Urothelium cell line (cell line): ENCODE results near the gene ODF2.
"Not testable (repeated sequence)": the region's sequence is repeated elsewhere in the genome, so short reads cannot be mapped to it uniquely, and the experiment has no call there.

Experiments
- DNase-seq: peaks from one replicate; pipeline ENCODE4 v3.0.0; 2011; ENCODE audit warnings: low spot score, mixed read lengths
- FAIRE-seq: peaks from 2 replicates; lab custom pipeline; 2011; peaks lifted over from hg19 to GRCh38; lab: Jason Lieb, UNC

Gene ODF2

GRCh38 chr9:128422783-128423150 is 33.0 kb upstream of the ODF2 start:
- FAIRE-seq: no peak
- DNase-seq: no peak

- not testable (repeated sequence) for FAIRE-seq, DNase-seq
These were observed 32.5 kb upstream of the ODF2 start for GRCh38 chr9:128423356-128423755.

- FAIRE-seq: no peak
- DNase-seq: no peak
These were observed 31.5 kb upstream of the ODF2 start for GRCh38 chr9:128424268-128424780.

- FAIRE-seq (no peak), DNase-seq (no peak)
These were observed 26.9 kb upstream of the ODF2 start for GRCh38 chr9:128428644-128429512.

- DNase-seq (no peak), FAIRE-seq (no peak)
These were observed 26.2 kb upstream of the ODF2 start for GRCh38 chr9:128429513-128430086.

- FAIRE-seq: no peak
- DNase-seq: no peak
These were observed 24.6 kb upstream of the ODF2 start for GRCh38 chr9:128431207-128431606.

GRCh38 chr9:128434340-128434739 is 21.5 kb upstream of the ODF2 start:
- FAIRE-seq: no peak
- DNase-seq: no peak

GRCh38 chr9:128435611-128436010 is 20.2 kb upstream of the ODF2 start:
- DNase-seq (no peak), FAIRE-seq (no peak)

GRCh38 chr9:128438343-128439109 is 17.3 kb upstream of the ODF2 start:
- peak; percentile 80 for DNase-seq
- FAIRE-seq: no peak

GRCh38 chr9:128439273-128439672 is 16.5 kb upstream of the ODF2 start:
- DNase-seq (no peak), FAIRE-seq (no peak)

GRCh38 chr9:128442150-128442549 is 13.7 kb upstream of the ODF2 start:
- FAIRE-seq (no peak), DNase-seq (no peak)

GRCh38 chr9:128446505-128446904 is 9.3 kb upstream of the ODF2 start:
- DNase-seq, FAIRE-seq: not testable (repeated sequence)

GRCh38 chr9:128448746-128449145 is 7.1 kb upstream of the ODF2 start:
- FAIRE-seq (no peak), DNase-seq (no peak)

GRCh38 chr9:128454991-128455390 is 815 bp upstream of the ODF2 start:
- no peak for FAIRE-seq

GRCh38 chr9:128456613-128457061 is 831 bp downstream of the ODF2 start:
- peak; percentile 90 for DNase-seq
- no peak for FAIRE-seq

More at GRCh38 chr9:128454991-128455390, 815 bp upstream of the ODF2 start:
- DNase-seq: no peak

- DNase-seq: no peak
- FAIRE-seq: no peak
These were observed 1.4 kb downstream of the ODF2 start for GRCh38 chr9:128457207-128457606.

GRCh38 chr9:128459011-128459410 is 3.2 kb downstream of the ODF2 start:
- no peak for FAIRE-seq
- DNase-seq: no peak

- no peak for FAIRE-seq
- DNase-seq: no peak
These were observed 13.3 kb downstream of the ODF2 start for GRCh38 chr9:128469070-128469469.

- DNase-seq (no peak), FAIRE-seq (no peak)
These were observed 14.8 kb downstream of the ODF2 start for GRCh38 chr9:128470560-128470959.

GRCh38 chr9:128473104-128473503 is 17.3 kb downstream of the ODF2 start:
- FAIRE-seq: no peak
- no peak for DNase-seq

- DNase-seq: no peak
- no peak for FAIRE-seq
These were observed 20.1 kb downstream of the ODF2 start for GRCh38 chr9:128475867-128476266.
